Activated CD8-positive, alpha-beta memory T cell treated with anti-CD3 and anti-CD28 coated beads, Interleukin-2, amount 50 U/mL, for 24 hours (primary cell): ENCODE results near the gene RPP21.

Source experiments
- DNase-seq: peaks from one replicate; pipeline ENCODE4 v3.0.0-alpha.2; 2020; ENCODE audit errors: extremely low read depth

RPP21 gene

DNA sequence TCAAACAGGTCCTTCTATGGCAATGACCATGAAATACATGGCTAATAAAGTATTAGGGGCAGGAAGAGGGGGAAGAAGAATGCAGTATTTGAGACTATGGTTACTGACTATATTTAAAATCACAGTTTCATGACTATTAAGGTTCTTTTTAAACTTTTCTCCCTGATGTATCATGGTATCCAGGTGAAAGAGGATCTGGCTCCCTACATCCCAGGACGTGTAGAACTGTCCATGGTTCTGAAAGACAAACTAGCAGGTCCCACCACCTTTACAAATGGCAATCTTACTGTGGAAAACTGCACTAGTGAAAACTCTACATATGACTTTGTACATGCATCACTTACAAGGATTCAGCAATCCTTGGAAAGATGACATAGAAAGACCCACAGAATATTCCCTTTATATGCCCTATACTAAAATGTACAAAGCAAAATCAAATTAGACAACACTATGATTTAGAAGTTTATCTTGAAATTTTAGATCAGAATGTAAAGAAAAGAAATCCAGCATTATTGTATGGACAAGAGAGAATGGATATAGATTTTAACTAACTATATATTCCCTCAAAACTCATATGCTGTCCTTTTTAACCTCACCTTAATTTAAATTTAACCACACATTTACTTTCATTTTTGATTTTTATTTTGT, 33.5 kb downstream of the RPP21 start:
- no peak for DNase-seq

GRCh38 chr6:30380464-30380863, 35.5 kb downstream of the RPP21 start:
- DNase-seq = no peak

GRCh38 chr6:30386166-30386565, 41.2 kb downstream of the RPP21 start:
- DNase-seq = no peak

DNA sequence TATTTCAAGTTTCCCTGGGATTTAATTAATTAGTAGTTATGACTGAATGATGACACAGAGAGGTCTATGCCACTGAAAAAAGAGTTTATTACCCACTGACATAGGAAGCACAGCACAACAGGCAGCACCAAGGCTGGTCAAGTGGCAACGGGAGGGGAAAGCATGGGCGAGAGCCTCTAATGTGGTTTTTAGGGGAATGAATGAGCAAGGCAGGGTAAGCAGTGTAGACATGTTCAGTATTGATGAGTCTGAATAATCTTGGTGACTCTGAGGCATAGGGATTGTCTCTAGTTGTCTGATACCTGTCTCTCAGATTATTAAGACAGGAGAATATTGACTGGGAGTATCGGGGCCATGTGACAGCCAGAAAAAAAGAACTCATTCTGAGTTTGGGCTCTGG, 46.3 kb downstream of the RPP21 start:
- no peak for DNase-seq

DNA sequence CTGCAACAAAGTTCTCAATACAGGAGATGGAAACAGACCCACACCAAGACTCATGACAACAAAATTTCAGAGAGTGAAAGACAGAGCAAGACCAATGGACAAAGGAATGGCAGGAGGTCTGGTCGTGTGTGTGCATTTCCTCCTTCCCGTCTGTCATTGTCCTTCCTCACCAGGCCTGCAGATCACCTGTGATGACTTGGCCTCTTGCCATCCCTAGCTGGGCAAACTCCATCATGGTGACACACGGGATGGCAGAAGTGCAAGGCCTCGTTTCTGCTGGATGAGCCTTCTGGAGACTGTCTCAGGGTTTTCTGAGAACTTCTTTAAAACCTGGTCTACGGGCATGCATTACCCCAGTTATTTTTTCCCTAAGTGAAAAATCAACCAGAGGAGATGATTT, 49.2 kb downstream of the RPP21 start:
- no peak for DNase-seq
